ENCODE results near the gene PTGES2.
"Not testable (repeated sequence)": the region's sequence is repeated elsewhere in the genome, so short reads cannot be mapped to it uniquely, and the experiment has no call there.

The PTGES2 gene

DNA sequence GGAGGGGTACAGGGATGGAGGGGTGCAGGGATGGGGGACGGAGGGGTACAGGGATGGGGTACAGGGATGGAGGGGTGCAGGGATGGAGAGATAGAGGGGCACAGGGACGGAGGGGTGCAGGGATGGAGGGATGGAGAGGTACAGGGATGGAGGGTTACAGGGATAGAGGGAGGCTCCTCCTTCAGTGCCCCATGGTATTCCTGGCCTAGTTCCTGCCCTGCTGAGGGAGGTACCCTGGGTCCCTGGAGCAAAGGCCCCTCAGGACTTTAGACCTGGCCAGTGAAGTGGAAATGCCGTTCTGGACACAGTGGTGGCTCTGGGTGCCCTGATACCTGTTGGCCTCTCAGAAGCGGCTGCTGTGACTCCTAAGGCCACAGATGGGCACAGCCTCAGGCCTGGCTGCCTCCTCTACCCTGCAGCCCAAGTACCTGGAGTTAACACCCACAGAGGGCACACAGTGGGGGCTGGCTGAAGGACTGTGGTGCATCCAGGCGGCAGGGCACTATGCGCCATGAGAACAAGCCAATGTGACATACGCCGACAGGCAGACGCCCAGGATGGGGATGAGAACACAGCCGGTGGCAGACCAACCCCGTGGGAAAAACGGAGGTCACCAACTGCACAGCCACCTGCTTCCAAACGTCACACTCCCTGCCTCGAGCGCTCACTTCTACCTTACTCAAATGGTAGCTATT, 8.4 kb downstream of the PTGES2 start:
- no peak for DNase-seq

DNA sequence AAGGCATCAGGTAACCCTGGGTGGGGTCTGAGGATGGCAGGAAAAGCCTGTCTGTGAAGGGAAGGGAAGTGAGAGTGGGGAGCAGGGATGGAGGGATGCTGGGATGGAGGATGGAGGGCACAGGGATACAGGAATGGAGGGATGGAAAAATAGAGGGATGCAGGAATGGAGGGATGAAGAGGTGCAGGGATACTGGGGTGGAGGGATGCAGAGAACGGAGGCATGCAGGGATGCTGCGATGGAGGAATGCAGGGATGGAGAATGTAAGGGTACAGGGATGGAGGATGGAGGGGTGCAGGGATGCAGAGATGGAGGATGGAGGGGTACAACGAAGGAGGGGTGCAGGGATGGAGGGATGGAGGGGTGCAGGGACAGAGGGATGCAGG, 9.1 kb downstream of the PTGES2 start:
- DNase-seq = no peak

DNA sequence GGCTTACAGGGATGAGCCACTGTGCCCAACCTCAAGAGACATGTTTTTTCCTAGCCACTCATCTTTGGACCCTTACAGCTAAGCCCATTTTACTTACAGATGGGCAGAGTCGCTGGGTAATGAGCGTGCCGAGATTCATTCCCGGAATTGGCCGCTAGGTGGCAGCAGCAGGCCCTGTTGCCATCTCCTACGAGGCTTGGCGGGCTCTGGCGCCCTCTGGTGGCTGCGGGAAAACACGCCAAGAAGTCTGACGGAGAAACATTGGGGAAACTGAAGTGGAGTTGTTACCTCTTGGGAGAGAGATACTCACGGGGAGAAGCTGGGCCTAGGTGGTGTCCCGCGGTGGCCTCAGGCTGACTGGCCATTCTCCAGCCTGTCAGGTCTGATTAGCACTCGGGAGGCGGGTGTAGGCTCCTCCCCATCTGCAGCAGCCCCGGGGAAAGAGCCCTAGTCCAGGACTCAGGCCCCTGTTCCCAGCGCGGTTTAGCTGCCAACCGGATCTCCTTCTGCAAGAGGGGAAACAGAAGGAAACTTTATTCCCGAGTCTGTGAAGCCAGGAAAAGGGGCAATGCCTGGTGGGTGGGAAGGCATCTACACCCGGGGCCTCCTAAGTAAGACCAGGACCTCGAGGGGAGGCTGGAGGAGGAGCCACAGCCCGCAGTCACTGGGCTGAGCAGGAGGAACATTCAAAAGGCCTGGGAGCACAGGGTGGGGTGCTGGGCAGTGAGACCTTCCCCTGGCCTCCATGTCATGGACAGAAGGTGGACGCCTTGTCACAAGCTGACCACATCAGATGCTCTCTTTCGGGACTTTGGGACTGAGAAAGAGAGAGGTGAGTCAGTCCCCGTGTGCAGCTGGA, 9.7 kb downstream of the PTGES2 start:
- DNase-seq = peak; percentile 80

DNA sequence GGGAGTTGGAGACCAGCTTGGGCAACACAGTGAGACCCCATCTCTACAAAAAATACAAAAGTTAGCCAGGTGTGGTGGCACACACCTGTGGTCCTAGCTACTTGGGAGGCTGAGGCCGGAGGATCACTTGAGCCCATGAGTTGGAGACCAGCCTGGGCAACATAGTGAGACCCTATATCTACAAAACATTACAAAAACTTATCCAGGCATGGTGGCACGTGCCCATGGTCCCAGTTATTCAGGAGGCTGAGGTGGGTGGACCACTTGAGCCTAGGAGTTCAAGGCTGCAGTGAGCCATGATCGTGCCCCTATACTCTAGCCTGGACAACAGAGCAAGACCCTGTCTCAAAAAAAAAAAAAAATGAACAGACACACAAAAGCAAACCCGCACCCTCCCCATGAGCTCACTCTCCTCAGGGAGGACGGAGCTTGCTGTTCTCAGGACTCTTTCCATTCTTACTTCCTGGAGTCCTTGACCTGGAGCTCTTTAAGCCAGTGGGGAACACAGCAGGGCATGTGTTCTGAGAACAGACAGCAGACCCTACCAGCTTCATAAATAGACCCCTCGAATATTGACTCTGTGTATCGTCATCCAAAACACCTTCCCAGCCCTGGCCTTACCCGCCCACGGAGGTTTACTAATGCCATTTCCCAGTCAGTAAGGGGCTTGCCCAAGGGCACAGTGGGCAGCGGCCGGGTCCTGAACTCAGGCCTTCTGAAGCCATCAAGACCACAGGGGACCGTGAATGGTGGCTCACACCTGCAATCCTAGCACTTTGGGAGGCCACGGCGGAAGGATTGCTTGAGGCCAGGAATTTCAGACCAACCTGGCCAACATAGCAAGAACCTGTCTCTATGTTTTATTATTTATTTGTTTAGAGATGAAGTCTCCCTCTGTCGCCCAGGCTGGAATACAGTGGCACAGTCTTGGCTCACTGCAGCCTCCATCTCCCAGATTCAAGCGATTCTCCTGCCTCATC, 11.1 kb downstream of the PTGES2 start:
- DNase-seq = no peak

DNA sequence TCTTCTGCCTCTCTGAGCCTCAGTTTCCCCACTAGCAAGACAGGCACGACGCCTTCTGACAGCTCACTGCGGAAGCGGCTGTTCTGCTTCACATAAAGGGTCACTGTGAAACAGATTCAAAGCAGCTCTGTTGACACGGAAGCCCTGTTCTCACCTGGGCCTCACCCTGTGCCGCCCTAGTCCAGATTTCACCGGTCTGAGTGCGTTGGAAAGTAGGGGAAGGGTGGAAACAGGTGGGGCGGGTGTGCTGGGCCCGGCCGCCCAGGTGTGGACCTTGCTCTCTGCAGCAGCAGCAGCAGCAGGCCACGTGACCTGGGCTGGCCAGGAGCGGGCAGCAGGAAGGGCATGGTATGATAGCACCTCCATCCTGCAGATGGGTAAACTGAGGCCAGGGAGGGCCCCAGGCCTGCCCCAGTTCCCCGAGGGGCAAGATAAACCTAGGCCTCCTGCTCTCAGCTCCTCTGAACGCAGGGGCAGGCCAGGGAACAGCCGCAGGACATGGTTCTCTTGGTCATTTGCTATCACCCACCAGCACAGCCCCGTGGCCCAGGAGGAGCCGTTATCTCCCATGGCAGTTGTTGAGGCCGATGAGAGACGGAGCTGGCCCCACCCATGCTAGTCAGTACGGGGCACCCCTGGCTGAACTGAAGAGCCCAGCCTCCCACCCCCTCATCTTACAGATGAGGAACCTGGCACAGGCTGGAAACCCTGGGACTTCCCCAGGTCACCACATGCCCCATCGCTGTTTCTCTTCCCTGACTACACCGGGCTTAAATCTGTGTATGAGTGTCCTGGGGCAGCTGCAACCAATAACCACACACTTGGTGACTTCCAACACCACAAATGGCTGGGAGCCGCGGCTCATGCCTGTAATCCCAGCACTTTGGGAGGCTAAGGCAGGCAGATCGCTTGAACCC, 12.1 kb downstream of the PTGES2 start:
- DNase-seq = no peak

DNA sequence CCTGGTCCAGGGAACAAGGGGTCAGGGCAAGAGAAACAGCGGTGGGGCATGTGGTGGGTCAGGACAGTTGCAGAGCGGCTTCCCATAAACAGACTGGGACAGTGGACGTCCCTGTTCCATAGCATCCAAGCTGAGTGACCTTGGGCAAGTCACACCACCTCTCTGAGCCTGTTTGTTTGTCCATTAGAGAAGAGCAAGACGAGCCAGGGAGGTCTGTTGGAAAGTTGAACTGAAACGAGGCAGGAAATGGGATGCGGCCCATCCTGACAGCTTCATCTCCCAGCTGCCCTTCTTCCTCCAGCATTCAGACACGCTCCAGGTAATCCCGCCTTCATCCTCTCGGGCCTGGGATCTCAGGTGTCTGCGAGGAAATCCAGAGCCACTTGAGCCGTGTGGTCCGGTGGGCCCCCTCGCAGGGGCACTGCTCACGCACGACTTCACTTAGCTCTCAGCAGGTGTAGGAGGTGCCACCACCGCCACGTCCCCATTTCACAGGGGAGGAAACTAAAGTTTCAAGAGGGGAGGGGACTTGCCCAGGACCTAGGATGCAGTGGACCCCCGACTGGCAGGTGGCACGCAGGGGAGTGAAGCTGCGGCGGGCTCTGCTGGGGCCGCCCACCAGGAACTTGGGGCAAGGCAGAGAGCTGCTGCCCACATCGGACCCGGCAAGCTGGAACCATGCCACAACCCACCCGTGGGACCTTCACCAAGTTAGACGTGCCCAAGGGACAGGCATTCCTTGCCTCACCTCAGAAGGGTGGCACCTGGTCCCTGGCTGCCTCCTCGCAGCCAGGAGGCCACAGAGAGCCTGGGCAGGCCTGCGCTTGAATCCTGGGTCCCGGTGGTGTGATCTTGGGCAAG, 13.0 kb downstream of the PTGES2 start:
- no peak for DNase-seq

DNA sequence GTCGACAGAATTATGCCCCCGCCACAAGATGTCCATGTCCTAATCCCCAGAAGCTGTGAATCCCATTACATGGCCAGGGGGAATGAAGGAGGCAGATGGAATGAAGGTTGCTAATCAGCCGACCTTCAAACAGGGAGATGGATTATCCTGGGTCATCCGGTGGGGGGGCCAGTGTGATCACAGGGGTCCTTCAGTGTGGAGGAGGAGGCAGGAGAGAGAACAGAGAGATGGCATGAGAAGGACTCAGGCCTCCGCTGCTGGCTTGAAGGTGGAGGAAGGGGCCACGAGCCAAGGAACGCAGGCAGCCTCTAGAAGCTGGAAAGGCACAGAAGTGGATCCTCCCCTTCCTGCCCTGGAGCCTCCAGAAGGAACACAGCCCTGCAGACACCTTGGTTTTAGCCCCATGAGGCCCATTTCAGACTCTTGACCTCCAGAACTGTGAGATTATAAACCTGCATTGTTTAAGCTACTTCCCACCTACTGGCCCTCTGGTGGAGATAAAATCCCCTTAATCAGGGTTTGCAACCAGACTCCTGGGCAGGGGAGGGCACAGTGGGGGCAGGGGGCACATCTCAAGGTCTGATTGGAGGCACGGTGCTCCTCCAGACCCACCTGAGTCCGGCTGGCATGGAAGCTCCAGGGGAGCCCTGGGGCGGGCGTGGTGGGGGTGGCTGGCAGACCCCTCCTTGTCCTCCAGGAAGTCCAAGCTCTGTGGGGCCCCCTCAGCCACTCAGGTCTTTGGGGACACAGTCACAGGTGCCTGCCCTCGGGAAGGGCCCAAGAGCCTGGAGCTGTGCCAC, 13.8 kb downstream of the PTGES2 start:
- DNase-seq = no peak

DNA sequence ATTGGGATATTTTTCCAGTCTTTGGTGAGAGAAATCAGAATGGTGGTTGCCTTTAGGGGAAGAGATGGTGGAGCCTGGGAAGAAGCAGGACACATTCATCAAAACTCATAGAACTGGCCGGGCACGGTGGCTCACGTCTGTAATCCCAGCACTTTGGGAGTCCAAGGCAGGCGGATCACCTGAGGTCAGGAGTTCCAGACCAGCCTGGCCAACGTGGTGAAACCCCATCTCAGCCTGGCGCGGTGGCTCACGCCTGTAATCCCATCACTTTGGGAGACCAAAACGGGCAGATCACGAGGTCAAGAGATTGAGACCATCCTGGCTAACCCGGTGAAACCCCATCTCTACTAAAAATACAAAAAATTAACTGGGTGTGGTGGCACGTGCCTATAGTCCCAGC, 15.8 kb downstream of the PTGES2 start:
- not testable (repeated sequence) for DNase-seq

DNA sequence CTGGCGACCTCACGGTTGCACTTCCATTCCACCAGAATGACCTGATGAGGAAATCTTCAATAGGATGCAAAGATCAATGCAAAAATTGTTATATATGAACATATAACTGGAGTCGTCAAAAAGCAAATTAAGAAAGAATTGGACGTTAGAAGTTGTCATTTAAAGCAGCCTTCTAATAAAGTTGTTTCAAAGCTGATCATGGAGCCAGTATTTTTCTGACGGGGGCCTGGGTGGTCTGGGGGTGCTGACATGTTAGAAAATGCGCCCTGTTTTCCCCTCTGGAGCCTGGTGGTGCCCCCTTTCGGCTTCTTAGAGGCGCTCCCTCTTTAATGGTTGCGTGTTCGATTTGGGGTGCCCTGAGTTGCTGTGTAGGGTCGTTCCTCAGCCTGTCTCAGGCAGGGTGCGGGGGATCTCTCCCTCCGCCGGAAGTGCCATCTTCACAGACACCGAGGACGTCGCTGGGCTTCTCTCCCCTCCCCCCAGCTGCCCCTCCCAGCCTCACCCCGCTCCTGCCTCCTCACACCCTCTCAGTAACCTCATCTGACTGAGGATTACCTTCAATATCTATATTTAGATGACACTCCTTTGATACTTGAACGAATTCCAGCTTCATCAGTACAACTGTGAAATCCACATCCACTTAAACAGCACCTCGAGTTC, 18.3 kb downstream of the PTGES2 start:
- no peak for DNase-seq

DNA sequence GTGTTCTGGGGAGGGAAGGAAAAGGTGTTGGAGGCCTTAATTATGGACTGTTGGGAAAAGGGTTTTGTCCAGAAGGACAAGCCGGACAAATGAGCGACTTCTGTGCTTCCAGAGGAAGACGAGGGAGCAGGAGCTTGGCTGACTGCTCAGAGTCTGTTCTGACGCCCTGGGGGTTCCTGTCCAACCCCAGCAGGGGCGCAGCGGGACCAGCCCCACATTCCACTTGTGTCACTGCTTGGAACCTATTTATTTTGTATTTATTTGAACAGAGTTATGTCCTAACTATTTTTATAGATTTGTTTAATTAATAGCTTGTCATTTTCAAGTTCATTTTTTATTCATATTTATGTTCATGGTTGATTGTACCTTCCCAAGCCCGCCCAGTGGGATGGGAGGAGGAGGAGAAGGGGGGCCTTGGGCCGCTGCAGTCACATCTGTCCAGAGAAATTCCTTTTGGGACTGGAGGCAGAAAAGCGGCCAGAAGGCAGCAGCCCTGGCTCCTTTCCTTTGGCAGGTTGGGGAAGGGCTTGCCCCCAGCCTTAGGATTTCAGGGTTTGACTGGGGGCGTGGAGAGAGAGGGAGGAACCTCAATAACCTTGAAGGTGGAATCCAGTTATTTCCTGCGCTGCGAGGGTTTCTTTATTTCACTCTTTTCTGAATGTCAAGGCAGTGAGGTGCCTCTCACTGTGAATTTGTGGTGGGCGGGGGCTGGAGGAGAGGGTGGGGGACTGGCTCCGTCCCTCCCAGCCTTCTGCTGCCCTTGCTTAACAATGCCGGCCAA, 19.1 kb downstream of the PTGES2 start:
- DNase-seq = no peak

DNA sequence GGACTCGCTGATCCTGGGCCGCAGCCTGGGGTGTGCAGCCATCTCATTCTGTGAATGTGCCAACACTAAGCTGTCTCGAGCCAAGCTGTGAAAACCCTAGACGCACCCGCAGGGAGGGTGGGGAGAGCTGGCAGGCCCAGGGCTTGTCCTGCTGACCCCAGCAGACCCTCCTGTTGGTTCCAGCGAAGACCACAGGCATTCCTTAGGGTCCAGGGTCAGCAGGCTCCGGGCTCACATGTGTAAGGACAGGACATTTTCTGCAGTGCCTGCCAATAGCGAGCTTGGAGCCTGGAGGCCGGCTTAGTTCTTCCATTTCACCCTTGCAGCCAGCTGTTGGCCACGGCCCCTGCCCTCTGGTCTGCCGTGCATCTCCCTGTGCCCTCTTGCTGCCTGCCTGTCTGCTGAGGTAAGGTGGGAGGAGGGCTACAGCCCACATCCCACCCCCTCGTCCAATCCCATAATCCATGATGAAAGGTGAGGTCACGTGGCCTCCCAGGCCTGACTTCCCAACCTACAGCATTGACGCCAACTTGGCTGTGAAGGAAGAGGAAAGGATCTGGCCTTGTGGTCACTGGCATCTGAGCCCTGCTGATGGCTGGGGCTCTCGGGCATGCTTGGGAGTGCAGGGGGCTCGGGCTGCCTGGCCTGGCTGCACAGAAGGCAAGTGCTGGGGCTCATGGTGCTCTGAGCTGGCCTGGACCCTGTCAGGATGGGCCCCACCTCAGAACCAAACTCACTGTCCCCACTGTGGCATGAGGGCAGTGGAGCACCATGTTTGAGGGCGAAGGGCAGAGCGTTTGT, 19.9 kb downstream of the PTGES2 start:
- no peak for DNase-seq

DNA sequence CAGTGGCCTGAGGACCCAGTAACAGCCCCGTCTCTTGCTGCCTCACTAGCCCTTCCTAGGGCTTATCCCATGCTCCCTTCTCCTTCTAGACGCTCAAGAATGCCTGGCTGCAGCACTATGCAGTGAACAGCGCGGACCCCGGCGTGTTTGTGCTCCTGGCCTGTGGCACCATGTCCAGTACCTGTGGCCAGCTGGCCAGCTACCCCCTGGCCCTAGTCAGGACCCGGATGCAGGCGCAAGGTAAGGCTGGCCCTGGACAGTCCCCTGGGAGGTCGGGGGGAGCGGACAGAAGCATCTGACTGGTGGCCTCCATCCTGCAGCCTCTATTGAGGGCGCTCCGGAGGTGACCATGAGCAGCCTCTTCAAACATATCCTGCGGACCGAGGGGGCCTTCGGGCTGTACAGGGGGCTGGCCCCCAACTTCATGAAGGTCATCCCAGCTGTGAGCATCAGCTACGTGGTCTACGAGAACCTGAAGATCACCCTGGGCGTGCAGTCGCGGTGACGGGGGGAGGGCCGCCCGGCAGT, 20.5 kb downstream of the PTGES2 start:
- DNase-seq = no peak

DNA sequence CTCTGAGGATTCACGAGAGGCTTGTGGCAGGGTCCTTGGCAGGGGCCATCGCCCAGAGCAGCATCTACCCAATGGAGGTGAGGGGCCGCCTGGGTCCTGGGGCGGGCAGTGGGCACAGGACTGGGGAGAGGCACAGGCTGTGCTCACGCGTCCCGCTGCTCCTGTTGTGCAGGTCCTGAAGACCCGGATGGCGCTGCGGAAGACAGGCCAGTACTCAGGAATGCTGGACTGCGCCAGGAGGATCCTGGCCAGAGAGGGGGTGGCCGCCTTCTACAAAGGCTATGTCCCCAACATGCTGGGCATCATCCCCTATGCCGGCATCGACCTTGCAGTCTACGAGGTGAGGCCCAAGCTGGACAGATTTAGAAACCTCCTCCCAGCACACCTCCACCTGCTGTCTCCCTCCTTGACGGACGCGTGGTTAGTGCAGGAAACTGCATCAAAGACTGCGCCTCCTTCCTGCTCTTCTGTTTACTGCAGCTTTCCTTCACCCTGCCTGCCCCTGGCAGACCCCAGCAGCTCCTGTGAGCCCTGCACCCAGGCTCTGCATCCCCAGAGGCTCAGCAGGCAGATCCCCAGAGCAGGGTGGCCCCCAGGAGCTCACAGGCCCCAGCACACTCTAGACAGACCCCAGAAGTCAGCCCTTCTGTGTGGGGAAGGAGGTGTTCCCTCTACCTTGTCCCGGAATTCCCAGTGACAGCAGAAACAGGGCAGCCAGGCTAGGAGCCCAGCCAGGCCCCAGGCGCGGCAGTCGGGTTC, 21.2 kb downstream of the PTGES2 start:
- no peak for DNase-seq

DNA sequence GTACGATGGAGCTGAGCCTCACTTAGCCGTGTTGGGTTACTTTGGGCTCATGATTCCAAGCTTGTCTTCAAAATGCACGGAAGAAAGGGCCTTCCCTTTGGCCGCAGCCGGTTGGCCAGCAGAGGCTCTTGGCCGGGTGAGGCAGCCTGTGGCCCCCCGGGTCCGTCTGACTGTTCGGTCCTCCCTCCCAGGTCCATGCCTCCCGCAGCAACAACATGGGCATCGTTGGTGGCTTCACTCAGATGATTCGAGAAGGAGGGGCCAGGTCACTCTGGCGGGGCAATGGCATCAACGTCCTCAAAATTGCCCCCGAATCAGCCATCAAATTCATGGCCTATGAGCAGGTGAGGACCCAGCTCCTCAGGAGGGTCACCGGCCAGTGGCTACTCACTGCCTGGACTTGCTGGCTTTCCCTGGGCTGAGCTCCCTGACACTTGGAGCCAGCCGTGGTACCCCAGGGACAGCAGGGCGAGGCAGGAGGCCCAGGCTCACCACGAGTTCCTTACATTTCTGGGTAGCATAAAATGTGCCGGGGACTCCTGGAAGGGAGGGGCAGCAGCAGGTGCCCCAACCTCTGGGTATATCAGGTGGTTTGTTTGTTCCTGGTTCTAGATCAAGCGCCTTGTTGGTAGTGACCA, 21.9 kb downstream of the PTGES2 start:
- no peak for DNase-seq

DNA sequence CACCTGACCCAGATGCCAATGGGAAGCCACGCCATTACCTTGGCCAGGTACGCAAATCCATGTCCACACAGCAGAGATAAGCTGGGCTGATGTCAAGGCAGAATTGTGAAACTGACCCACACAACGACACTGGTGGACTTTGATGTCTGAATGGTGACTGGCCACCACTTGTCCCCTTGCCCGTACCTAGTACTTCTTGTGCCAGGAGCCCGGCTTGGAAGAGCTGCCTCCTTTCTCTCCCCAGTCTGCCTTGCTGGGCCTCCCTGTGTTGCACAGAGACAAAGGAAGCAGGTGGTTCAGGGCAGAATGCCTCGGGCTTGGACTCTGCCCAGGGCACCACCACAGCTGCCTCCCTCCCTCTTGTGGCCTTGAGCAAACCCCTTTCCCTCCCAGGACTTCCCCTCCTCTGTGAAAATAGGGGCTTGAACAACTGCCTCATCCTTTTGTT, 23.3 kb downstream of the PTGES2 start:
- DNase-seq = no peak

DNA sequence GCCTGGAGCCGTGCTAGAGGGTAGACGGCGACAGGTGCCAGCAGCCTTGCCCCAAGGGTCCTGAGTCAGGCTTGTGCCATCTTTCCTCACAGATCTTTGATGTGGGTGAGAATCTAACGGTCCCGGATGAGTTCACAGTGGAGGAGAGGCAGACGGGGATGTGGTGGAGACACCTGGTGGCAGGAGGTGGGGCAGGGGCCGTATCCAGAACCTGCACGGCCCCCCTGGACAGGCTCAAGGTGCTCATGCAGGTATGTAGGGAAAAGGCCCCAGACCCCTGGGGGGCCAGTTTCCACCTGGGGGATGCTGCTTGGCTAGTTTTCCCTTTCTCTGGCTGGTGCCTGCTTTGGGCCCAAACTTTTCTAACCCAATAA, 24.0 kb downstream of the PTGES2 start:
- DNase-seq = no peak
